ENCODE data around the gene ANKRA2. TPM values are rescaled to one million over a fixed set of nuclear protein-coding genes. Genes with fewer than 3 reads are reported as not detected.

The ANKRA2 gene
- total and polyA plus RNA-seq, 2 of the 8 experiments (the other 6 are each of a cell fraction or from before 2014, with no cell fraction given): 7.0 to 12.6 TPM

GRCh38 chr5:73591698-73592501 lies 26.5 kb upstream of the ANKRA2 start:
- no peaks in the 10 kb centered on the region for H3K23me2 ChIP-seq (ENCODE audit: low read depth, low read length)
- H3K23ac ChIP-seq (ENCODE audit: insufficient read length): no peak overlapping the region
- ChIA-PET CTCF (ENCODE audit: partially characterized antibody) (interaction anchor here (0.6 to 9.5 kb wide), 40 partner anchors 8 to 1070 kb away, joined by 3 to 254 read pairs (median 4); no protein-coding TSS in a partner anchor), POLR2A (ENCODE audit: partially characterized antibody) (no interaction called here)
- 76% methylated on average over 4 of the region's 4 CpGs; no CpG with 5 or more reads in 1 of the 2 experiments for WGBS, 2 experiments (ENCODE audit: extremely low coverage in 1 of 2, insufficient coverage in 1 of 2, insufficient read length in 1 of 2, insufficient replicate concordance in 2 of 2, low coverage in 1 of 2, low lambda C conversion rate in 2 of 2, missing lambda C conversion rate in 1 of 2)
- no peaks in the 10 kb centered on the region for H3K79me2 ChIP-seq (ENCODE audit: control insufficient read depth in 1 of 2, insufficient read depth in 2 of 2, low read length in 2 of 2)
- H3K27ac ChIP-seq (ENCODE audit: low read depth, low read length): no peak overlapping the region
- no peak overlapping the region for H4K5ac ChIP-seq (ENCODE audit: insufficient read length, low read depth, low read length)
- H3K9ac ChIP-seq (replicated peaks in 1 of 4; ENCODE audit: extremely low read depth in 1 of 4, low read depth in 3 of 4, low read length in 3 of 4): no peak overlapping the region
- H3K36me3 ChIP-seq (ENCODE audit: control insufficient read depth in 2 of 4, insufficient read depth in 4 of 4, low read length in 3 of 4): no peaks in the 10 kb centered on the region
- no peak overlapping the region for H3K4me2 ChIP-seq (ENCODE audit: insufficient read depth in 1 of 2, low read depth in 2 of 2, low read length in 2 of 2)
- no peak overlapping the region for H2BK5ac ChIP-seq (ENCODE audit: low read depth, low read length)
- H3K4ac ChIP-seq (replicated peaks; ENCODE audit: insufficient read length, low read depth, low read length): no peak overlapping the region
- H2BK20ac ChIP-seq (ENCODE audit: low read length): no peak overlapping the region
- DNase-seq (ENCODE audit: low read depth in 1 of 2, low spot score in 2 of 2) (no peak), FAIRE-seq (no peak)
- H2AFZ ChIP-seq (ENCODE audit: low read length): no peak overlapping the region
- H4K20me1 ChIP-seq (replicated peaks in 1 of 2; ENCODE audit: control insufficient read depth in 1 of 2, insufficient read depth in 2 of 2, low read length in 2 of 2): no peaks in the 10 kb centered on the region
- H2BK12ac ChIP-seq (ENCODE audit: low read depth, low read length): no peak overlapping the region
- H4K91ac ChIP-seq (replicated peaks; ENCODE audit: insufficient read length, low read length): no peak overlapping the region
- H3K27me3 ChIP-seq (replicated peaks in 1 of 4; ENCODE audit: control insufficient read depth in 3 of 4, extremely low read depth in 1 of 4, insufficient read depth in 3 of 4, low read length in 3 of 4): no peaks in the 10 kb centered on the region
- no peaks in the 10 kb centered on the region for H3K4me1 ChIP-seq (replicated peaks in 1 of 4; ENCODE audit: control insufficient read depth in 3 of 4, insufficient read depth in 4 of 4, low read length in 3 of 4)
- H3K79me1 ChIP-seq (ENCODE audit: low read depth, low read length): no peaks in the 10 kb centered on the region
- H2BK120ac ChIP-seq (replicated peaks; ENCODE audit: low read depth, low read length): no peak overlapping the region
- H3K4me3 ChIP-seq (ENCODE audit: extremely low read depth in 1 of 4, insufficient read depth in 2 of 4, low read depth in 3 of 4, low read length in 4 of 4): no peak overlapping the region
- H3K56ac ChIP-seq (replicated peaks; ENCODE audit: insufficient read length, low read depth, low read length): no peak overlapping the region
- no peak overlapping the region for H3K18ac ChIP-seq (ENCODE audit: extremely low read depth, low read length)
- H4K8ac ChIP-seq (ENCODE audit: extremely low read depth, insufficient read depth, low read length): no peak overlapping the region
- H3K14ac ChIP-seq (ENCODE audit: insufficient read length): no peak overlapping the region
- no peak overlapping the region for H2BK15ac ChIP-seq (ENCODE audit: low read length)
- no peaks in the 10 kb centered on the region for H3K9me3 ChIP-seq (ENCODE audit: insufficient read depth in 2 of 2, low read depth in 1 of 2, low read length in 1 of 2)
- no peak overlapping the region for H2AK5ac ChIP-seq (ENCODE audit: low read depth, low read length)
- no peak for TF ChIP-seq CTBP2 (IDR thresholded peaks at IDR 0.05; ENCODE audit: borderline replicate concordance, insufficient read depth, insufficient read length, low read length)
- TF ChIP-seq BCL11A (IDR thresholded peaks at IDR 0.05; ENCODE audit: low read depth in 2 of 2, low read length in 2 of 2): no peak
- no peak for TF ChIP-seq POU5F1 (IDR thresholded peaks at IDR 0.05; ENCODE audit: low read depth, low read length)
- no peak for TF ChIP-seq SP1 (IDR thresholded peaks at IDR 0.05; ENCODE audit: low read depth, low read length)
- TF ChIP-seq NANOG (IDR thresholded peaks at IDR 0.05; ENCODE audit: insufficient read depth, low read depth, low read length, poor library complexity, severe bottlenecking): no peak
- no peak for TF ChIP-seq CBX5 (IDR thresholded peaks at IDR 0.05; ENCODE audit: low read depth, low read length)
- TF ChIP-seq TCF12 (IDR thresholded peaks at IDR 0.05; ENCODE audit: low read depth, low read length): no peak
- TF ChIP-seq, protein P1, sequence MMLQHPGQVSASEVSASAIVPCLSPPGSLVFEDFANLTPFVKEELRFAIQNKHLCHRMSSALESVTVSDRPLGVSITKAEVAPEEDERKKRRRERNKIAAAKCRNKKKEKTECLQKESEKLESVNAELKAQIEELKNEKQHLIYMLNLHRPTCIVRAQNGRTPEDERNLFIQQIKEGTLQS (IDR thresholded peaks at IDR 0.05; ENCODE audit: insufficient read depth, low read depth, low read length): no peak
- no peak for TF ChIP-seq CHD2 (IDR thresholded peaks at IDR 0.05; ENCODE audit: low read length)
- TF ChIP-seq, protein P2, sequence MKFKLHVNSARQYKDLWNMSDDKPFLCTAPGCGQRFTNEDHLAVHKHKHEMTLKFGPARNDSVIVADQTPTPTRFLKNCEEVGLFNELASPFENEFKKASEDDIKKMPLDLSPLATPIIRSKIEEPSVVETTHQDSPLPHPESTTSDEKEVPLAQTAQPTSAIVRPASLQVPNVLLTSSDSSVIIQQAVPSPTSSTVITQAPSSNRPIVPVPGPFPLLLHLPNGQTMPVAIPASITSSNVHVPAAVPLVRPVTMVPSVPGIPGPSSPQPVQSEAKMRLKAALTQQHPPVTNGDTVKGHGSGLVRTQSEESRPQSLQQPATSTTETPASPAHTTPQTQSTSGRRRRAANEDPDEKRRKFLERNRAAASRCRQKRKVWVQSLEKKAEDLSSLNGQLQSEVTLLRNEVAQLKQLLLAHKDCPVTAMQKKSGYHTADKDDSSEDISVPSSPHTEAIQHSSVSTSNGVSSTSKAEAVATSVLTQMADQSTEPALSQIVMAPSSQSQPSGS (IDR thresholded peaks at IDR 0.05; ENCODE audit: low read length): no peak
- no peak for TF ChIP-seq CEBPB (IDR thresholded peaks at IDR 0.05; ENCODE audit: low read depth, low read length)

All from H1 (cell line).